RWPE2 (cell line): ENCODE measurements around the gene SPATA21.

Experiments
- ATAC-seq: fragments of 200-7000 bp; cut with Tn5 transposase; 3 replicates; pipeline ENCODE4 v1.9.1; 2021; ENCODE audit warnings: low read depth
- DNase-seq: peaks from one replicate; pipeline ENCODE4 v3.0.0-alpha.2; 2020; ENCODE audit warnings: low spot score
- H3K27ac ChIP-seq: fragments of 450-650 bp; 2 replicates; pipeline ENCODE4 v1.5.1; 2017; ENCODE audit warnings: mild to moderate bottlenecking; ENCODE audit not compliant: poor library complexity, severe bottlenecking
- H3K27me3 ChIP-seq: fragments of 250-450 bp; sonication (Bioruptor Pico); 2 replicates; pipeline ENCODE4 v1.5.1; 2021; ENCODE audit warnings: mild to moderate bottlenecking, moderate library complexity; ENCODE audit not compliant: insufficient read depth, poor library complexity, severe bottlenecking
- H3K36me3 ChIP-seq: fragments of 250-450 bp; sonication (Bioruptor Pico); 2 replicates; pipeline ENCODE4 v1.5.1; 2020; ENCODE audit warnings: low read depth, mild to moderate bottlenecking, moderate library complexity
- H3K4me1 ChIP-seq: fragments of 250-450 bp; sonication (Bioruptor Pico); 2 replicates; pipeline ENCODE4 v1.5.1; 2021; ENCODE audit warnings: mild to moderate bottlenecking, moderate library complexity; ENCODE audit not compliant: insufficient read depth, poor library complexity, severe bottlenecking
- H3K4me3 ChIP-seq: fragments of 250-450 bp; sonication (Bioruptor Pico); 2 replicates; pipeline ENCODE4 v1.5.1; 2021; ENCODE audit warnings: mild to moderate bottlenecking, moderate library complexity; ENCODE audit not compliant: severe bottlenecking
- H3K9me3 ChIP-seq: fragments of 250-450 bp; sonication (Bioruptor Pico); 2 replicates; pipeline ENCODE4 v1.5.1; 2021; ENCODE audit warnings: mild to moderate bottlenecking, moderate library complexity; ENCODE audit not compliant: severe bottlenecking
- TF ChIP-seq, protein P1 (sequence below): fragments of 450-650 bp; IDR thresholded peaks from one replicate; pipeline ENCODE4 v1.5.1; 2017; ENCODE audit warnings: mild to moderate bottlenecking, moderate library complexity; ENCODE audit not compliant: poor library complexity, severe bottlenecking

SPATA21 gene

DNA sequence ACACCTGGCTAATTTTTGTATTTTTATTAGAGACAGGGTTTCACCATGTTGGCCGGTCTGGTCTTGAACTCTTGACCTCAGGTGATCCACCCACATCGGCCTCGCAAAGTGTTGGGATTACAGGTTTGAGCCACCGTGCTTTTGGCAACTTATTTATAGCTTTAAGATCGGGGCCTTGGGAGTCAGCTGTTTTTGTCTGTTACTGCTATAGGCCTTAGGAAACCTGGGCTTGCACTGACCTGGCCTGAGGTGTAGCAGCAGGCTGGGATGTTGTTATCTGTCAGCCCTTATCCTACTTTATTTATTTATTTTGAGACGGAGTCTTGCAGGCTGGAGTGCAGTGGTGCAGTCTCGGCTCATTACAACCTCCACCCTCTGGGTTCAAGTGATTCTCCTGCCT lies 58.8 kb downstream of the SPATA21 start:
- no peak overlapping the region for H3K27ac ChIP-seq
- H3K36me3 ChIP-seq = peaks cover 6% of the 10 kb centered on the region; the same call in 1 of the 2 replicates
- TF ChIP-seq, protein P1, sequence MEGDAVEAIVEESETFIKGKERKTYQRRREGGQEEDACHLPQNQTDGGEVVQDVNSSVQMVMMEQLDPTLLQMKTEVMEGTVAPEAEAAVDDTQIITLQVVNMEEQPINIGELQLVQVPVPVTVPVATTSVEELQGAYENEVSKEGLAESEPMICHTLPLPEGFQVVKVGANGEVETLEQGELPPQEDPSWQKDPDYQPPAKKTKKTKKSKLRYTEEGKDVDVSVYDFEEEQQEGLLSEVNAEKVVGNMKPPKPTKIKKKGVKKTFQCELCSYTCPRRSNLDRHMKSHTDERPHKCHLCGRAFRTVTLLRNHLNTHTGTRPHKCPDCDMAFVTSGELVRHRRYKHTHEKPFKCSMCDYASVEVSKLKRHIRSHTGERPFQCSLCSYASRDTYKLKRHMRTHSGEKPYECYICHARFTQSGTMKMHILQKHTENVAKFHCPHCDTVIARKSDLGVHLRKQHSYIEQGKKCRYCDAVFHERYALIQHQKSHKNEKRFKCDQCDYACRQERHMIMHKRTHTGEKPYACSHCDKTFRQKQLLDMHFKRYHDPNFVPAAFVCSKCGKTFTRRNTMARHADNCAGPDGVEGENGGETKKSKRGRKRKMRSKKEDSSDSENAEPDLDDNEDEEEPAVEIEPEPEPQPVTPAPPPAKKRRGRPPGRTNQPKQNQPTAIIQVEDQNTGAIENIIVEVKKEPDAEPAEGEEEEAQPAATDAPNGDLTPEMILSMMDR = no peak
- ATAC-seq = no peak
- no peaks in the 10 kb centered on the region for H3K9me3 ChIP-seq
- peaks cover 23% of the 10 kb centered on the region for H3K4me1 ChIP-seq
- no peak overlapping the region for H3K4me3 ChIP-seq
- no peak for DNase-seq
- H3K27me3 ChIP-seq = no peaks in the 10 kb centered on the region

DNA sequence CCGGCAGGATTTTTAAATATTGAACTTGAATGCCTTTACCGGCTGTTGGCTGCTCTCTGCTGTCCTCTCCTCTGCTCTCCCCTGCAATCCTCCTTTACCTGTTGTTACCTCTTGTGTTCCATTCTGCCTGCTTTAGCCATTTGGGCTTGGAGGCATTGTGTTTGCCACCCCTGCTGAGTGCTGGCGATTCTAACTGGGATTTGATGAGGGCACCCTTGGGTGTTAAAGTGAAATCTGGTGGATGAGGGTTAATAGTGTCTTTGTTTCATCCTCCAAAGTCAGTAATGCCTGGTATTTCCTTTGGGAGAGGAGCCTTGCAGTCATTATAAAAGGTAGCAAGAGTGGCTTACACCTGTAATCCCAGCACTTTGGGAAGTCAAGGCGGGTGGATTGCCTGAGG lies 60.3 kb downstream of the SPATA21 start:
- H3K27me3 ChIP-seq = no peaks in the 10 kb centered on the region
- H3K36me3 ChIP-seq = peaks cover 10% of the 10 kb centered on the region; the same call in 1 of the 2 replicates
- peak overlapping the region; percentile 72 for H3K27ac ChIP-seq
- H3K9me3 ChIP-seq = no peaks in the 10 kb centered on the region
- H3K4me1 ChIP-seq = peaks cover 27% of the 10 kb centered on the region
- TF ChIP-seq, protein P1 = no peak
- DNase-seq = no peak
- H3K4me3 ChIP-seq = no peak overlapping the region
- no peak for ATAC-seq

DNA sequence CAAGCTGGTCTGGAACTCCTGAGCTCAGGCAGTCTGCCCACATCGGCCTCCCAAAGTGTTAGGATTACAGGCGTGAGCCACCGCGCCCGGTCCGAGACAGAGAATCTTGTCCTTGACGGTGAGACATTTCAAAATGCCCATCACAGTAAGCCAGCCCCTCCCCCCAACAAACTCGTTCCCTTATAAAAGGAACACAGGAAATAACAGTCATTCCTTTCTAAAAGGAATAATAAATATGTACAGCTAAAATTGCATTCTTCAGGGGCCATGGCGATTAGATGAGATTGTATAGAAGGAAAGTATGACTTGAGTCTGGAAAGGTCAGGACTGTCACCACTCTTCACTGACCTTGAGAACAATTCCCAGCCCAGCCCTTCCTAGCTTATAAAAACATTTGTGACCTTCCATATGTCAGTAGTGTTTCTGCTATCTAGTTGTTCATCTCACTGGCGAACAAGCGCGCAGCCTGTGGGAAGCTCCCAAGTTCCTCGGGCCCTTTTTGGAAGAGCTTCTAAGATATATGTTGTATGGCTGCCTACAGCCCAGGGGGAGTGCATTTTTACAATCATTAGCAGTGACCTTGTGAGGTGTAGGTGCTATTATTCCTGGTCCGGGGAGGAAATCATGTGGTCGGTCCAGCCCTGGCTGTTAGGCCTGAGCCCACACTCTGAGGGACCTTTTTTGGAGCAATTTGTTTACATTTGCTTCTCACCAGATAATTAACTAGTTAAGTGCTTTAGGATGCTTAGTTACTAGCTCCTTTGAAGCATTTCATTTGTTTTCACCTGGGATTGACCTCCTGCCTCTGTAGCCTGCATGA lies 61.5 kb downstream of the SPATA21 start:
- Histone ChIP-seq H3K27ac (peak overlapping the region; percentile 72), H3K9me3 (no peaks in the 10 kb centered on the region), H3K36me3 (peaks cover 10% of the 10 kb centered on the region; the same call in 1 of the 2 replicates), H3K27me3 (no peaks in the 10 kb centered on the region), H3K4me1 (peaks cover 33% of the 10 kb centered on the region), H3K4me3 (no peak overlapping the region)
- TF ChIP-seq, protein P1 = no peak
- no peak for DNase-seq
- peak; percentile 26; the same call in 2 of the 3 replicates for ATAC-seq

DNA sequence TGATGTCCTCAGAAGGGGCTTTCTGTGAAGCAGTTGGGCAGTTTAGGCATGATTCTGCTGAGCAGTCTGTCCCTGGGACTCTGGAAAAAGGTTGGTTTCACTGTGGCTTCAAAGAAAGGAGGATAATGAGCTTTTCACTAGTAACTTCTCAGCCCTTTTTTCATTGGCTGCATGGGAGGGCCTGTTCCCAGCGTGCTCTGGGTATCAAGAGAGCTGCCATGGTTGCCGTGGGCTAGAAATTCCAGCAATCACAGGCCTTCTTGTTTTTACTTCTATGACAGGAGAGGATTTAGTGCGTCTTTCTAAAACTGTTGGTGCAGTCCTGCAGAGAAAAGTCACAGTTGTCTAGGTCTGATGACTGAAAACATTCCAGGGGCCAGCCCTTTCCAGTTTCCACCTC lies 63.0 kb downstream of the SPATA21 start:
- no peak overlapping the region for H3K4me3 ChIP-seq
- H3K9me3 ChIP-seq = no peaks in the 10 kb centered on the region
- ATAC-seq (no peak), DNase-seq (no peak)
- TF ChIP-seq, protein P1 = no peak
- no peaks in the 10 kb centered on the region for H3K27me3 ChIP-seq
- H3K4me1 ChIP-seq = peaks cover 33% of the 10 kb centered on the region
- peak overlapping the region; percentile 72 for H3K27ac ChIP-seq
- peaks cover 10% of the 10 kb centered on the region; the same call in 1 of the 2 replicates for H3K36me3 ChIP-seq
